OCI-LY3 (cell line): Measurements from ENCODE around the gene TP53I11.

Source experiments
- H2AFZ ChIP-seq: fragments of 200-600, 300-600 bp; shearing (Covaris generic); 2 replicates; pipeline ENCODE4 v1.6.0; 2014; ENCODE audit warnings: antibody characterized with exemption, low read depth, low read length
- H3K27ac ChIP-seq: fragments of 200-600, 300-600 bp; sonication (generic); 2 replicates; pipeline ENCODE4 v1.5.1; 2014; ENCODE audit warnings: mild to moderate bottlenecking, low read length, moderate library complexity, mixed read lengths
- H3K27me3 ChIP-seq: fragments of 200-600, 300-600 bp; sonication (generic); 2 replicates; pipeline ENCODE4 v1.6.1; 2014; ENCODE audit warnings: low read depth, low read length, mixed read lengths
- H3K36me3 ChIP-seq: fragments of 200-600, 300-600 bp; sonication (generic); replicated peaks from 2 replicates; pipeline ENCODE3; 2014; ENCODE audit warnings: low read depth, low read length, mixed read lengths
- H3K4me1 ChIP-seq: fragments of 300-600, 200-600 bp; sonication (generic); 2 replicates; pipeline ENCODE4 v1.6.1; 2014; ENCODE audit warnings: low read length, mixed read lengths
- H3K4me2 ChIP-seq: fragments of 200-600, 300-600 bp; sonication (generic); 2 replicates; pipeline ENCODE4 v1.6.1; 2014; ENCODE audit warnings: low read length, mixed read lengths
- H3K4me3 ChIP-seq: fragments of 300-600, 200-600 bp; sonication (generic); 2 replicates; pipeline ENCODE4 v1.5.1; 2014; ENCODE audit warnings: antibody characterized with exemption, mild to moderate bottlenecking, low read length, moderate library complexity
- H3K79me2 ChIP-seq: fragments of 300-600, 200-600 bp; shearing (Covaris generic); 2 replicates; pipeline ENCODE4 v1.6.1; 2014; ENCODE audit warnings: mild to moderate bottlenecking, low read length, mixed read lengths
- H3K9ac ChIP-seq: fragments of 300-600, 200-600 bp; shearing (Covaris generic); 2 replicates; pipeline ENCODE4 v1.6.0; 2014; ENCODE audit warnings: mild to moderate bottlenecking, low read length, moderate library complexity
- H3K9me3 ChIP-seq: fragments of 200-600, 300-600 bp; shearing (Covaris generic); 2 replicates; pipeline ENCODE4 v1.6.1; 2014; ENCODE audit warnings: low read length, mixed read lengths; ENCODE audit not compliant: insufficient read depth
- H4K20me1 ChIP-seq: fragments of 200-600, 300-600 bp; sonication (generic); 2 replicates; pipeline ENCODE4 v1.6.1; 2016; ENCODE audit warnings: low read length, mixed read lengths; ENCODE audit not compliant: insufficient read depth
- CTCF ChIP-seq: fragments of 200-600, 300-600 bp; sonication (generic); IDR thresholded peaks from 2 replicates; pipeline ENCODE4 v1.5.1; 2014; ENCODE audit warnings: antibody characterized with exemption, low read length, low read depth
- EZH2phosphoT487 ChIP-seq: fragments of 200-600 bp; shearing (Covaris generic); IDR thresholded peaks from 2 replicates; pipeline ENCODE4 v1.6.1; 2018; ENCODE audit warnings: antibody characterized with exemption, mixed run types, low read depth

The TP53I11 gene

GRCh38 chr11:44969651-44970252 lies 19.1 kb upstream of the TP53I11 start:
- Histone ChIP-seq H3K79me2 (no peaks in the 10 kb centered on the region), H3K9ac (no peak overlapping the region), H3K27ac (no peak overlapping the region), H3K36me3 (no peaks in the 10 kb centered on the region), H3K4me1 (no peaks in the 10 kb centered on the region), H2AFZ (no peak overlapping the region), H4K20me1 (no peaks in the 10 kb centered on the region), H3K9me3 (no peaks in the 10 kb centered on the region), H3K4me3 (no peak overlapping the region), H3K27me3 (0 out of 2 replicates have a peak, but pooled peaks cover 2% of the 10 kb centered on the region), H3K4me2 (no peak overlapping the region)
- TF ChIP-seq CTCF (no peak), EZH2phosphoT487 (no peak)

- no peaks in the 10 kb centered on the region for H4K20me1 ChIP-seq
- TF ChIP-seq CTCF, result no peak
- TF ChIP-seq EZH2phosphoT487, result no peak
- no peaks in the 10 kb centered on the region for H3K79me2 ChIP-seq
- no peak overlapping the region for H3K27ac ChIP-seq
- H3K4me3 ChIP-seq, result no peak overlapping the region
- no peaks in the 10 kb centered on the region for H3K9me3 ChIP-seq
- no peak overlapping the region for H3K9ac ChIP-seq
- H3K4me2 ChIP-seq, result no peak overlapping the region
- H3K27me3 ChIP-seq, result 0 out of 2 replicates have a peak, but pooled peaks cover 2% of the 10 kb centered on the region
- no peak overlapping the region for H2AFZ ChIP-seq
- no peaks in the 10 kb centered on the region for H3K4me1 ChIP-seq
- no peaks in the 10 kb centered on the region for H3K36me3 ChIP-seq
Observed at GRCh38 chr11:44968510-44968909, 17.8 kb upstream of the TP53I11 start.

- no peak for TF ChIP-seq CTCF
- TF ChIP-seq EZH2phosphoT487, result no peak
- Histone ChIP-seq H3K36me3 (no peaks in the 10 kb centered on the region), H3K27ac (no peak overlapping the region), H2AFZ (no peak overlapping the region), H3K27me3 (0 out of 2 replicates have a peak, but pooled peaks cover 2% of the 10 kb centered on the region), H3K9me3 (no peaks in the 10 kb centered on the region), H3K4me2 (no peak overlapping the region), H4K20me1 (no peaks in the 10 kb centered on the region), H3K4me3 (no peak overlapping the region), H3K79me2 (no peaks in the 10 kb centered on the region), H3K4me1 (no peaks in the 10 kb centered on the region), H3K9ac (no peak overlapping the region)
Observed at GRCh38 chr11:44967930-44968496, 17.3 kb upstream of the TP53I11 start.

- Histone ChIP-seq H3K27ac (no peak overlapping the region), H3K4me3 (no peak overlapping the region), H2AFZ (no peak overlapping the region), H3K9ac (no peak overlapping the region), H3K9me3 (no peaks in the 10 kb centered on the region), H3K4me1 (no peaks in the 10 kb centered on the region), H4K20me1 (no peaks in the 10 kb centered on the region), H3K4me2 (no peak overlapping the region), H3K79me2 (no peaks in the 10 kb centered on the region), H3K36me3 (no peaks in the 10 kb centered on the region), H3K27me3 (0 out of 2 replicates have a peak, but pooled peaks cover 2% of the 10 kb centered on the region)
- TF ChIP-seq EZH2phosphoT487 (no peak), CTCF (no peak)
Observed at GRCh38 chr11:44966694-44967093, 16.0 kb upstream of the TP53I11 start.
